K562 (cell line): ENCODE measurements around the gene SERPINE3. TPM values are rescaled to one million over a fixed set of nuclear protein-coding genes. Genes with fewer than 3 reads are reported as not detected.
A peak's percentile ranks its signal among the peaks of the same experiment; 100 is the strongest.

Experiments used
- BMI1 ChIP-seq: fragments of 150-350 bp; IDR thresholded peaks from 2 replicates; pipeline ENCODE4 v1.6.1; 2014; ENCODE audit warnings: low read length
- C11orf30 ChIP-seq: fragments of 450-650 bp; IDR thresholded peaks from 2 replicates; pipeline ENCODE4 v1.6.1; 2016; ENCODE audit warnings: low read depth, mild to moderate bottlenecking
- CEBPB ChIP-seq: fragments of 450-650 bp; IDR thresholded peaks from 2 replicates; pipeline ENCODE4 v1.6.1; 2016; ENCODE audit warnings: missing genetic modification characterization, missing compliant biosample characterization
- CEBPG ChIP-seq, 3 experiments: fragments of 200-800 bp in 1 of 3; sonication (Bioruptor generic) in 1 of 3; sonication (generic) in 1 of 3; formaldehyde crosslinking in 1 of 3; IDR thresholded peaks in 2 of 3; conservative IDR thresholded peaks in 1 of 3; 2 replicates each; pipeline versions ENCODE4 v1.6.1 to v1.8.0; 2016 to 2022; ENCODE audit warnings: missing compliant biosample characterization in 2 of 3, missing genetic modification characterization in 2 of 3, mild to moderate bottlenecking in 1 of 3, missing genetic modification reagents in 1 of 3
- ELK1 ChIP-seq: sonication (generic); formaldehyde crosslinking; IDR thresholded peaks from 2 replicates; pipeline ENCODE4 v1.8.1; 2022; ENCODE audit warnings: missing genetic modification reagents
- FOSL1 ChIP-seq: fragments of 200-800 bp; sonication (Bioruptor generic); conservative IDR thresholded peaks from 2 replicates; pipeline ENCODE4 v1.6.1; 2016; ENCODE audit warnings: missing genetic modification characterization, missing compliant biosample characterization
- FOXA1 ChIP-seq: fragments of 450-650 bp; IDR thresholded peaks from 2 replicates; pipeline ENCODE4 v1.6.1; 2016; ENCODE audit warnings: mild to moderate bottlenecking, borderline replicate concordance
- GATAD2B ChIP-seq: fragments of 450-650 bp; IDR thresholded peaks from 2 replicates; pipeline ENCODE4 v1.6.1; 2017; ENCODE audit warnings: mild to moderate bottlenecking, borderline replicate concordance
- HCFC1 ChIP-seq: IDR thresholded peaks from 2 replicates; pipeline ENCODE4 v1.6.1; 2012; ENCODE audit warnings: low read depth, low read length, improper control_type of control experiment
- IFI16 ChIP-seq: fragments of 250-450 bp; sonication (Bioruptor Pico); IDR thresholded peaks from 2 replicates; pipeline ENCODE4 v2.1.2; 2022; ENCODE audit warnings: mild to moderate bottlenecking, inconsistent platforms
- LEF1 ChIP-seq: fragments of 450-650 bp; IDR thresholded peaks from 2 replicates; pipeline ENCODE4 v1.6.1; 2016; ENCODE audit warnings: mild to moderate bottlenecking
- MBD2 ChIP-seq: sonication (generic); IDR thresholded peaks from 2 replicates; pipeline ENCODE4 v1.6.1; 2016; ENCODE audit warnings: low read depth, borderline replicate concordance
- PBX2 ChIP-seq, 2 experiments: IDR thresholded peaks in 1 of 2; conservative IDR thresholded peaks in 1 of 2; 2 replicates each; pipeline ENCODE4 v1.6.1; 2016; ENCODE audit warnings: low read depth in 2 of 2, mild to moderate bottlenecking in 1 of 2, missing compliant biosample characterization in 1 of 2, missing genetic modification characterization in 1 of 2, moderate library complexity in 1 of 2
- POLR2H ChIP-seq: IDR thresholded peaks from 2 replicates; pipeline ENCODE4 v1.6.1; 2016; ENCODE audit warnings: missing genetic modification characterization, low read depth, mild to moderate bottlenecking, control low read depth, missing compliant biosample characterization, moderate library complexity
- PTRF ChIP-seq: fragments of 450-650 bp; IDR thresholded peaks from 2 replicates; pipeline ENCODE4 v1.6.1; 2016; ENCODE audit warnings: mild to moderate bottlenecking, missing genetic modification characterization, missing compliant biosample characterization
- RCOR1 ChIP-seq, 2 experiments: IDR thresholded peaks; 2 replicates each; pipeline ENCODE4 v1.6.1; 2012; ENCODE audit warnings: low read depth in 2 of 2, low read length in 2 of 2, borderline replicate concordance in 1 of 2, improper control_type of control experiment in 1 of 2
- SLC30A9 ChIP-seq: fragments of 250-450 bp; sonication (Bioruptor Pico); IDR thresholded peaks from 2 replicates; pipeline ENCODE4 v1.8.0; 2022; ENCODE audit warnings: mild to moderate bottlenecking, moderate library complexity
- SMARCA5 ChIP-seq: fragments of 450-650 bp; IDR thresholded peaks from 2 replicates; pipeline ENCODE4 v1.6.1; 2016
- STAT5B ChIP-seq: fragments of 250-450 bp; sonication (Bioruptor Pico); IDR thresholded peaks from 2 replicates; pipeline ENCODE4 v1.8.0; 2021; ENCODE audit warnings: mild to moderate bottlenecking, inconsistent platforms
- TEAD4 ChIP-seq, 2 experiments: sonication (generic) in 1 of 2; formaldehyde crosslinking in 1 of 2; IDR thresholded peaks; 2 replicates each; pipeline versions ENCODE4 v1.6.1 to v1.8.0; 2012 to 2022; ENCODE audit warnings: borderline replicate concordance in 1 of 2, inconsistent platforms in 1 of 2, low read length in 1 of 2, mild to moderate bottlenecking in 1 of 2, missing genetic modification reagents in 1 of 2
- ZBTB9 ChIP-seq: fragments of 450-650 bp; formaldehyde crosslinking; IDR thresholded peaks from 2 replicates; pipeline ENCODE4 v1.4.0; 2020; ENCODE audit warnings: mild to moderate bottlenecking, moderate library complexity
- ZEB2 ChIP-seq: fragments of 450-650 bp; IDR thresholded peaks from 2 replicates; pipeline ENCODE4 v1.6.1; 2016
- ZNF184 ChIP-seq: sonication (generic); formaldehyde crosslinking; IDR thresholded peaks from 2 replicates; pipeline ENCODE4 v1.5.0; 2020; ENCODE audit warnings: missing genetic modification reagents
- polyA plus RNA-seq, 8 experiments: library from polyadenylated mRNA; depleted of rRNA in 4 of 8; stranded (reverse) in 5 of 8; unstranded in 3 of 8; fragments of >200 nt; fragmentation: Nextera tagmentation in 2 of 8; fragmentation: Illumina TruSeq in 1 of 8; extraction: Ambion mirVana in 2 of 8; extraction: Trizol in 1 of 8; gene quantifications; 2 replicates each; pipeline versions ENCODE4 v1.2.1 to v1.2.3, GENCODE V29; 2011 to 2014; ENCODE audit warnings: inconsistent platforms in 1 of 8, missing spikeins in 1 of 8
- total RNA-seq, 7 experiments: library from RNA; depleted of rRNA in 6 of 7; stranded (reverse); fragments of >200 nt in 6 of 7; fragmentation: Illumina TruSeq in 2 of 7; extraction: Trizol in 2 of 7; gene quantifications; 2 replicates each; pipeline versions ENCODE4 v1.2.1 to v1.2.3, GENCODE V29; 2011 to 2021; ENCODE audit warnings: low replicate concordance in 1 of 7
- TF ChIP-seq, protein P1 (sequence below), 2 experiments: fragments of 450-650 bp in 1 of 2; sonication (generic) in 1 of 2; formaldehyde crosslinking; conservative IDR thresholded peaks; 2 replicates each; pipeline versions ENCODE4 v1.4.0 to v1.8.1; 2020 to 2022; ENCODE audit warnings: mild to moderate bottlenecking in 1 of 2, missing genetic modification reagents in 1 of 2

Gene SERPINE3
- total and polyA plus RNA-seq, 9 of the 15 experiments (the other 6 are each of a cell fraction or from before 2014, with no cell fraction given) = not detected

DNA sequence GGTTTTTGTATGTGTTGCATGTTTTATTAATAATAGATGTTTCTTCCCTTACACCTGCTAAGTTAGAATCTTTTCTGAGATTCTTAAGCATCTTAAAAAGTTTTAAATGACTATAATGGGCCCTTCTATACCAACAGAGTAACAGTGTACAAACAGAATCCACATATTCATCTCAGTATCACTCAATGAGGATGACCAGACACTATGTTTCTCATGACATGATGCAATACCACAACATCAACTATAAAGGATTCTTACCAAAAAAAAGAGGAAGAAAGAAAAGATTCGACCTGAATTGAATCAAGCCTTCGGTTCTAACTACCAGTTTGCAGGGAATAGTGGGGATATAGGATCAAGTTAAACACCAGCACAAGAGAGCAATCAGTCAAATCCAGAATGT is 56.9 kb downstream of the SERPINE3 start (continued):
- TF ChIP-seq PTRF (tag) = no peak
- no peak for TF ChIP-seq LEF1
- peak; percentile 57 for TF ChIP-seq POLR2H (tag)
- TF ChIP-seq HCFC1 = no peak
- no peak for TF ChIP-seq GATAD2B
- TF ChIP-seq, protein P1, sequence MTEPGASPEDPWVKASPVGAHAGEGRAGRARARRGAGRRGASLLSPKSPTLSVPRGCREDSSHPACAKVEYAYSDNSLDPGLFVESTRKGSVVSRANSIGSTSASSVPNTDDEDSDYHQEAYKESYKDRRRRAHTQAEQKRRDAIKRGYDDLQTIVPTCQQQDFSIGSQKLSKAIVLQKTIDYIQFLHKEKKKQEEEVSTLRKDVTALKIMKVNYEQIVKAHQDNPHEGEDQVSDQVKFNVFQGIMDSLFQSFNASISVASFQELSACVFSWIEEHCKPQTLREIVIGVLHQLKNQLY (CRISPR knock-in tag; conservative IDR thresholded peaks at IDR 0.05) = no peak
- peak; percentile 90 for TF ChIP-seq CEBPG (CRISPR knock-in tag; IDR thresholded peaks at IDR 0.05)
- peak; percentile 94 for TF ChIP-seq CEBPG (tag; conservative IDR thresholded peaks at IDR 0.05 in 1 of 2, IDR thresholded peaks at IDR 0.05 in 1 of 2)
- no peak for TF ChIP-seq ZBTB9 (CRISPR knock-in tag)
- no peak for TF ChIP-seq ELK1 (CRISPR knock-in tag)
- no peak for TF ChIP-seq MBD2
- TF ChIP-seq C11orf30 = peak; percentile 20; the same call in 1 of the 2 replicates
- no peak for TF ChIP-seq IFI16 (CRISPR knock-in tag)
- peak in 1 of 2 experiments; percentile 25; a peak in 1 of 4 replicates for TF ChIP-seq RCOR1 (IDR thresholded peaks at IDR 0.05; ENCODE audit: borderline replicate concordance in 1 of 2, low read depth in 2 of 2, low read length in 2 of 2)
- no peak for TF ChIP-seq STAT5B (CRISPR knock-in tag)
- TF ChIP-seq PBX2 (CRISPR knock-in tag; IDR thresholded peaks at IDR 0.05; ENCODE audit: low read depth) = no peak
- no peak for TF ChIP-seq PBX2 (tag; conservative IDR thresholded peaks at IDR 0.05; ENCODE audit: low read depth)
- no peak for TF ChIP-seq FOSL1 (tag)
- no peak for TF ChIP-seq SMARCA5
- no peak for TF ChIP-seq FOXA1
- no peak for TF ChIP-seq ZEB2
- no peak for TF ChIP-seq BMI1
- no peak for TF ChIP-seq TEAD4 (IDR thresholded peaks at IDR 0.05; ENCODE audit: low read length)
- no peak for TF ChIP-seq TEAD4 (CRISPR knock-in tag; IDR thresholded peaks at IDR 0.05; ENCODE audit: borderline replicate concordance)
- no peak for TF ChIP-seq SLC30A9
- peak; percentile 78 for TF ChIP-seq CEBPB (tag)
- no peak for TF ChIP-seq ZNF184 (CRISPR knock-in tag)
